ENCODE data around the gene UTS2R.

- no peak for TF ChIP-seq POLR2A (IDR thresholded peaks at IDR 0.05; ENCODE audit: low read depth, low read length)
- TF ChIP-seq POLR2AphosphoS5 (IDR thresholded peaks at IDR 0.05; ENCODE audit: low read depth, low read length): no peak
- no peak for TF ChIP-seq TAF1 (IDR thresholded peaks at IDR 0.05; ENCODE audit: low read depth, low read length)
Observed at GRCh38 chr17:82408938-82409318, 37.4 kb downstream of the UTS2R start.

Measured in GM12891 (cell line).